Brain pericyte (primary cell): ENCODE results near the gene SPP1.
"Not testable (repeated sequence)": the region's sequence is repeated elsewhere in the genome, so short reads cannot be mapped to it uniquely, and the experiment has no call there.

Source experiments
- DNase-seq: peaks from one replicate; pipeline ENCODE4 v3.0.0-alpha.2; 2012; ENCODE audit warnings: low read depth, low spot score

Gene SPP1

GRCh38 chr4:88022289-88022688 is 46.8 kb downstream of the SPP1 start:
- no peak for DNase-seq

- DNase-seq, result not testable (repeated sequence)
Measured at GRCh38 chr4:88025868-88026661, 50.6 kb downstream of the SPP1 start.

- no peak for DNase-seq
Measured at GRCh38 chr4:88027611-88028608, 52.4 kb downstream of the SPP1 start.

DNA sequence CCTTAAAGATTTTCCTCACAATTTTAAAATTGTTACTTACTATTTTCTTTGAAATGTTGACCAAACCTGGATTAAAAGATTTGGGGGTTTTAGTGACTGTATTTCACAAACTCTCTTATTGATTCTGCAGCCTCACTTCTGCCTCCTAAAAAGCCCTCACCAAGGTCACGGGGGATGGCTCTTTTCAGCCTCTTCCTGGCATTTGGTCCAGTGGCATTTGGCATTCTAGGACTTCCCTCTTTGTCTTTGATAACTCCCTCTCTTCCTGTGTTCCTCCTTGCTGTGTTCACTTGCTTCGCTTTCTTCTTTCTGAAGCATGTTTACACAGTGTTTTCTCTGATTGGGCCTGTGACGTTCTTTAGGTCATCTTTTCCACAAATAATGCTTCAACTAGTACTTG is 53.4 kb downstream of the SPP1 start:
- no peak for DNase-seq

- no peak for DNase-seq
Measured at GRCh38 chr4:88029556-88029955, 54.0 kb downstream of the SPP1 start.

GRCh38 chr4:88030565-88031310 is 55.2 kb downstream of the SPP1 start:
- no peak for DNase-seq
